Measurements from ENCODE around the gene PMM2.

The PMM2 gene

DNA sequence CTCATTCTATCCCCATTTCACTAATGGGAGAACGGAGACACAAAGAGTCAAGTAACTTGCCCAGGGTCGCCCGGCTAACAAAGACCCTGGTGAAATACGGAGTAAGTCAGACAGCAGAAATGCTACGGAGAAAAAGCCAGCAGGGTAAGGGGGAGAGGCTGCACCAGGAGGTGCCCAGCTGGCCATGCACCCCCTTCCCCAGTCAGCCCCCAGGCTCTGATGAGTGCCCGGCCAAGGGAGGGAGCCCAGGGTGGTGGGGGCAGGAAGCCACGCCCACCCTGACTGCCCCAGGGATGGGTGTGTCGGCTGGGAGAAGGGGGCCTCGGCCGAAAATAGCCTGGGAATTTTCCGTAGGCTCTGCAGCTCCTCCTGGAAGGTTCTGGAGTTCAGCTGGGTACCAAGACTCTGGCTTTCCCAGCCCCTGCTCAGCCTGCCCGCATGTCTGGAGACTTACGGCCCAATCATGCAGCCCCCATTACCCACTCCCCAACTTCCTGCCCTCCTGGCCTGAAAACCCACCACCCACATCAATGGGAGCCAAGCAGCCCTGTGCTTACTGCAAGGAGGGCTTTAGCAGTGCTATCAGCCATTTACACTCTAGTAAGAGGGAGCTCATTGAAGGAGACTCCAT, 67.0 kb downstream of the PMM2 start:
- H3K4me3 ChIP-seq (ENCODE audit: low read depth, low read length), result no peak overlapping the region
- DNase-seq (ENCODE audit: low read depth), result no peak
- TF ChIP-seq, protein P1, sequence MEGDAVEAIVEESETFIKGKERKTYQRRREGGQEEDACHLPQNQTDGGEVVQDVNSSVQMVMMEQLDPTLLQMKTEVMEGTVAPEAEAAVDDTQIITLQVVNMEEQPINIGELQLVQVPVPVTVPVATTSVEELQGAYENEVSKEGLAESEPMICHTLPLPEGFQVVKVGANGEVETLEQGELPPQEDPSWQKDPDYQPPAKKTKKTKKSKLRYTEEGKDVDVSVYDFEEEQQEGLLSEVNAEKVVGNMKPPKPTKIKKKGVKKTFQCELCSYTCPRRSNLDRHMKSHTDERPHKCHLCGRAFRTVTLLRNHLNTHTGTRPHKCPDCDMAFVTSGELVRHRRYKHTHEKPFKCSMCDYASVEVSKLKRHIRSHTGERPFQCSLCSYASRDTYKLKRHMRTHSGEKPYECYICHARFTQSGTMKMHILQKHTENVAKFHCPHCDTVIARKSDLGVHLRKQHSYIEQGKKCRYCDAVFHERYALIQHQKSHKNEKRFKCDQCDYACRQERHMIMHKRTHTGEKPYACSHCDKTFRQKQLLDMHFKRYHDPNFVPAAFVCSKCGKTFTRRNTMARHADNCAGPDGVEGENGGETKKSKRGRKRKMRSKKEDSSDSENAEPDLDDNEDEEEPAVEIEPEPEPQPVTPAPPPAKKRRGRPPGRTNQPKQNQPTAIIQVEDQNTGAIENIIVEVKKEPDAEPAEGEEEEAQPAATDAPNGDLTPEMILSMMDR (IDR thresholded peaks at IDR 0.05; ENCODE audit: insufficient read depth, low read depth, low read length, missing control alignments), result no peak

DNA sequence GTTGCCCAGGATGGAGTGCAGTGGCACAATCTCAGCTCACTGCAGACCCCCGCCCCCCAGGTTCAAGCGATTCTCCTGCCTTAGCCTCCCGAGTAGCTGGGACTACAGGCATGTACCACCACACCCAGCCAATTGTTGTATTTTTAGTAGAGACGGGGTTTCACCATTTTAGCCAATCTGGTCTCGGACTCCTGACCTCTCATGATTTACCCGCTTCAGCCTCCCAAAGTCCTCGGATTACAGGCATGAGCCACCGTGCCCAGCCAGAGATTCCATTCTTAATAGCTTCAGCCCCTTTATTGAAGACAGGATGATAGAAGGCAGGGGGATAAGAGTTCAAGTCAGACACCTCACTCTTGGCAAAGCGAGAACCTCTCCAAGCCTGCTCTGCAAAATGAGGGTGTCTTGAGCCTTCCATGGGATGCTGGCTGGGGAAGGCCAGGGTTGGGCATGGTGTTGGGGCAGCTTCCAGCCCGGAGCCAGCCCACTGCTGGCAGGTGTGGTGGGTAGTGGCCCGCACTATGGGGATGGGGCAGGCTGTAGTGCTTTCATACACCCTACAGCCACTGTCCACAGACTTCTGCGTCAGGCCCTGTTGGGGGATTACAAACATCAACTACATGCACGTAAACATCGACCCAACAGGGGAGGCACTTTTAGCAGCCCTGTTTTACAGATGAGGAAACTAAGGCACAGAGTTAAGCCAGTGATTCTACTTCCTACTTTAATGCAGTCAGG, 67.7 kb downstream of the PMM2 start:
- TF ChIP-seq, protein P1 (IDR thresholded peaks at IDR 0.05; ENCODE audit: insufficient read depth, low read depth, low read length, missing control alignments), result no peak
- no peak for DNase-seq (ENCODE audit: low read depth)
- H3K4me3 ChIP-seq (ENCODE audit: low read depth, low read length), result no peak overlapping the region

DNA sequence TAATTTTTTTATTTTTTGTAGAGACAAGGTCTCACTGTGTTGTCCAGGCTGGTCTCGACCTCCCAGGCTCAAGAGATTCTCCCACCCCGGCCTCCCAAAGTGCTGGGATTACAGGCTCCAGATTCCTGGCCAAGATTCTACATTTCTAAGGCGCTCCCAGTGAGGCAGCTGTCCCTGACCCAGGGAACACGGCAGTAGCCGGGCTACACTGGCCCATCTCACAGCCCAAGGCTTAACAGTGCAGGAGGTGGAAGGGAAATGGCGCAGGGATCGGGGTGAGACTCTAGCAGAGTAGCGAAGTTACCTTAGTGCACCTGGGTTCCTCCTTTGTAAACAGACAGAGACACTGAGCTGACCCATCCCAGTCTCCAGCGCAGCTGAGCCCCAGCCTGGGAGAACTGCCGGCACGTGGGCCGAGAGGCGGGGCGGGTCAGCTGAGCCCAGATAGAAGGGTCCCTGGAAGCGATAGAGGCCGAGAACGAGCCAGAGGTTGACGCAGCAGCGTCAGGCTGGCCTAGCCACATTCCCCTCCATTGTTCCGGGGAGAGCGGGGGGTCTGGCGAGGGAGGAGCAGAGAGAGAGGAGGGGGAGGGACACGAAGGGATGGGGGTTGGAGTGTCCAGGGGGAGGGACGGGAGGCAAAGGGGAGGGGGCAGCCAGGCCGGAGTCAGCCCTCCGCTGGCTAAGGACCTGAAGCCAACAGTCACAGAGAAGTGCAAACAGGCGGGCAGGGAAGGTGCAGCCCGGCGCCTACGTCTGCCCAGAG, 68.7 kb downstream of the PMM2 start:
- peak overlapping the region; percentile 77; the same call in 1 of the 2 replicates for H3K4me3 ChIP-seq (ENCODE audit: low read depth, low read length)
- TF ChIP-seq, protein P1 (IDR thresholded peaks at IDR 0.05; ENCODE audit: insufficient read depth, low read depth, low read length, missing control alignments), result no peak
- no peak for DNase-seq (ENCODE audit: low read depth)

DNA sequence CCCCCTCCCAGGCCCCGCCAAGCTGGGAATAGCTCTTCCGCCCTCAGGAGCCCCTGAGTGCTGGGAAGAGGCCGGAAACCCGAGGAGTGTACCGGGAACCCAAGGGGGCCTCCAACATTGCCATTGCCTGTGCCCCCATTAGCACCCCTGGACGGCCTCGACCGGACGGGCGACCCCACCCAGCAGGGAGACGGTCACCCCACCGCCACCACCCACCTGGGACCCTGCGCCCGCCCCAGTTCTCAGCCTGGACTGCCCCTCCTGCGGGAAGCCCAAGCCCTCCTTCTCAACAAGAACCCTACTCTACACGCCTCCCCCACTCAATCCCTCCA, 69.2 kb downstream of the PMM2 start:
- H3K4me3 ChIP-seq (ENCODE audit: low read depth, low read length), result peak overlapping the region; percentile 77
- DNase-seq (ENCODE audit: low read depth), result no peak
- TF ChIP-seq, protein P1 (IDR thresholded peaks at IDR 0.05; ENCODE audit: insufficient read depth, low read depth, low read length, missing control alignments), result no peak

- TF ChIP-seq, protein P1 (IDR thresholded peaks at IDR 0.05; ENCODE audit: insufficient read depth, low read depth, low read length, missing control alignments), result no peak
- DNase-seq (ENCODE audit: low read depth), result no peak
Observed at GRCh38 chr16:8867216-8867931, 69.7 kb downstream of the PMM2 start.

GRCh38 chr16:8867932-8868415, 70.3 kb downstream of the PMM2 start:
- DNase-seq (ENCODE audit: low read depth), result no peak
- TF ChIP-seq, protein P1 (IDR thresholded peaks at IDR 0.05; ENCODE audit: insufficient read depth, low read depth, low read length, missing control alignments), result no peak
- peak overlapping the region; percentile 77 for H3K4me3 ChIP-seq (ENCODE audit: low read depth, low read length)

More at GRCh38 chr16:8867216-8867931, 69.7 kb downstream of the PMM2 start:
- H3K4me3 ChIP-seq (ENCODE audit: low read depth, low read length), result peak overlapping the region; percentile 77

All from GM12865 (cell line).